ENCODE results near the gene GMEB2.

The GMEB2 gene

GRCh38 chr20:63588641-63589041 lies 38.3 kb downstream of the GMEB2 start:
- DNase-seq (ENCODE audit: low spot score): no peak

GRCh38 chr20:63587776-63588591 lies 38.9 kb downstream of the GMEB2 start:
- no peak for DNase-seq (ENCODE audit: low spot score)

- DNase-seq (ENCODE audit: low spot score): no peak
These were observed 39.6 kb downstream of the GMEB2 start for GRCh38 chr20:63587256-63587655.

GRCh38 chr20:63586797-63587196 lies 40.1 kb downstream of the GMEB2 start:
- no peak for DNase-seq (ENCODE audit: low spot score)

GRCh38 chr20:63585616-63586565 lies 41.0 kb downstream of the GMEB2 start:
- DNase-seq (ENCODE audit: low spot score): no peak

- DNase-seq (ENCODE audit: low spot score): no peak
These were observed 44.4 kb downstream of the GMEB2 start for GRCh38 chr20:63582382-63583063.

GRCh38 chr20:63580796-63581461 lies 46.0 kb downstream of the GMEB2 start:
- DNase-seq (ENCODE audit: low spot score): peak; percentile 82

GRCh38 chr20:63579017-63579694 lies 47.7 kb downstream of the GMEB2 start:
- no peak for DNase-seq (ENCODE audit: low spot score)

- DNase-seq (ENCODE audit: low spot score): no peak
These were observed 48.5 kb downstream of the GMEB2 start for GRCh38 chr20:63578224-63579016.

GRCh38 chr20:63577317-63577894 lies 49.5 kb downstream of the GMEB2 start:
- DNase-seq (ENCODE audit: low spot score): no peak

GRCh38 chr20:63576311-63576710 lies 50.6 kb downstream of the GMEB2 start:
- DNase-seq (ENCODE audit: low spot score): no peak

- DNase-seq (ENCODE audit: low spot score): no peak
These were observed 51.8 kb downstream of the GMEB2 start for GRCh38 chr20:63574829-63575743.

GRCh38 chr20:63574156-63574828 lies 52.6 kb downstream of the GMEB2 start, which contains the start of gene HELZ2:
Gene HELZ2 (minus strand): TSS chr20:63574239. CDS start chr20:63572385, 1,854 bp downstream.
- peak; percentile 69 for DNase-seq (ENCODE audit: low spot score)

- DNase-seq (ENCODE audit: low spot score): no peak
These were observed 53.2 kb downstream of the GMEB2 start for GRCh38 chr20:63573647-63574131.

GRCh38 chr20:63572788-63573646 lies 53.9 kb downstream of the GMEB2 start:
- no peak for DNase-seq (ENCODE audit: low spot score)

- DNase-seq (ENCODE audit: low spot score): no peak
These were observed 54.7 kb downstream of the GMEB2 start for GRCh38 chr20:63572071-63572787.

Data from CD4-positive, alpha-beta T cell treated with Interleukin-15 for 4 hours (primary cell).